OCI-LY3 (cell line): ENCODE results near the gene ADAMTS6.

Experiments
- EZH2phosphoT487 ChIP-seq: fragments of 200-600 bp; shearing (Covaris generic); IDR thresholded peaks from 2 replicates; pipeline ENCODE4 v1.6.1; 2018; ENCODE audit warnings: antibody characterized with exemption, mixed run types, low read depth
- TF ChIP-seq, protein P1 (sequence below): fragments of 200-600, 300-600 bp; sonication (generic); IDR thresholded peaks from 2 replicates; pipeline ENCODE4 v1.5.1; 2014; ENCODE audit warnings: antibody characterized with exemption, low read length, low read depth

DNA sequence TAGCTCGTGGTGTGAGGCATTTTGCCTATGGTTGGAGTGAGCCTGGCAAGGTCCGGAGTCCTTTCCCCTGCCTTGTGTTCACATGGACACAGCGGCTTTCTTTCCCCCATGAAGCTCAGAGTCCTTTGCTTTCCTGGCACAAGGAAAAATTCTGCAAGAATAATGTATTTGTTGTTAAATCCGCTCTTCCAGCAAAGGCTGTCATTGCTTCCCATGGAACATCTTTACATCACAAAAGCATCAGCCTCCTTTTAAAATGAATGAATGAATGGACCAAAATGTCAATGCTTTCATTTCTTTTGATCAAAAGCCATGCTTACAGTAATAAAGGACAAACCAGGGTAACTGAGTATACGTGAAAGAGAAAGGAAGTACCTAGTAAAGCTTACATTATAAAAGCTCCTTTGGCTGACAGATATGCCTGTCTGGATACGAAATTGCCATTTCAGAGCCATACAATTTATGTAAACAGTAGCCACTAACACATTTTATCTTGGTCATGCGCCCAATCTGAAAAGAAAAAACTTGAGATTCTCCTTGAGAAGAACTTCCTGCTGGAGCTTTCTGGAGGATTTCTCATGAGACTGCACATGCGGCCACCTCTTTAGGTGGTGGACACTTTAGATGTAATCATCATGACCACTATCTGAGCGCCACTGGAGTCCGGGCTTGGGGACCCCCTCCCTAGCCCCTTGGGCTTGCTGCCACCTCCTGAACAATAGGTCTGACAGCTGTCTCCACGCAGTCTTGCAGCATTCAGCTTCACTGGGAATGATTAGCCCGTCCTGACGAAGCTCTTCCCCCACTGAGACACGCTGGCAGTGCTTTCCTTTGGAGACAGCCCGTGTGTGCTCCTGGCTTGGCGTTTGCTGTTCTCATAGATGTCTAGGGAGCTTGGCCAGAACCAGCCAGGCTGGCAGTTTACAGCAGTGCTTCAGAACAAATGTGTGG, 355.9 kb downstream of the ADAMTS6 start:
- TF ChIP-seq EZH2phosphoT487, result no peak
- TF ChIP-seq, protein P1, sequence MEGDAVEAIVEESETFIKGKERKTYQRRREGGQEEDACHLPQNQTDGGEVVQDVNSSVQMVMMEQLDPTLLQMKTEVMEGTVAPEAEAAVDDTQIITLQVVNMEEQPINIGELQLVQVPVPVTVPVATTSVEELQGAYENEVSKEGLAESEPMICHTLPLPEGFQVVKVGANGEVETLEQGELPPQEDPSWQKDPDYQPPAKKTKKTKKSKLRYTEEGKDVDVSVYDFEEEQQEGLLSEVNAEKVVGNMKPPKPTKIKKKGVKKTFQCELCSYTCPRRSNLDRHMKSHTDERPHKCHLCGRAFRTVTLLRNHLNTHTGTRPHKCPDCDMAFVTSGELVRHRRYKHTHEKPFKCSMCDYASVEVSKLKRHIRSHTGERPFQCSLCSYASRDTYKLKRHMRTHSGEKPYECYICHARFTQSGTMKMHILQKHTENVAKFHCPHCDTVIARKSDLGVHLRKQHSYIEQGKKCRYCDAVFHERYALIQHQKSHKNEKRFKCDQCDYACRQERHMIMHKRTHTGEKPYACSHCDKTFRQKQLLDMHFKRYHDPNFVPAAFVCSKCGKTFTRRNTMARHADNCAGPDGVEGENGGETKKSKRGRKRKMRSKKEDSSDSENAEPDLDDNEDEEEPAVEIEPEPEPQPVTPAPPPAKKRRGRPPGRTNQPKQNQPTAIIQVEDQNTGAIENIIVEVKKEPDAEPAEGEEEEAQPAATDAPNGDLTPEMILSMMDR, result no peak
